IMR-90 (cell line): ENCODE results near the gene CCL23. TPM values are rescaled to one million over a fixed set of nuclear protein-coding genes. Genes with fewer than 3 reads are reported as not detected.

Experiments
- ATAC-seq: fragments of 200-7000 bp; cut with Tn5 transposase; 2 replicates; pipeline ENCODE4 v1.9.1; 2020; ENCODE audit warnings: low read depth, mild to moderate bottlenecking, moderate library complexity
- BruUV-seq: library from RNA; stranded (reverse); fragments of 400-500 nt; replicated peaks from 2 replicates; lab custom pipeline; 2021; lab: Mats Ljungman, UMichigan
- CTCF ChIA-PET: fragments of 300-600 bp; formaldehyde crosslinking; extraction: SDS; loops from one replicate; lab custom pipeline; 2021; ENCODE audit warnings: antibody characterized with exemption; lab: Yijun Ruan, JAX
- POLR2A ChIA-PET: fragments of 300-600 bp; sonication (Branson Sonifier 250); formaldehyde crosslinking; loops from one replicate; lab custom pipeline; 2022; ENCODE audit warnings: antibody characterized with exemption; ENCODE audit not compliant: unreplicated experiment; lab: Charles Lee
- DNase-seq: peaks from one replicate; pipeline ENCODE4 v3.0.0; 2013
- H2AFZ ChIP-seq: replicated peaks from 2 replicates; pipeline ENCODE3; 2013; ENCODE audit warnings: low read length, mild to moderate bottlenecking; ENCODE audit not compliant: poor library complexity
- H2AK5ac ChIP-seq: 2 replicates; pipeline ENCODE4 v1.6.1; 2013; ENCODE audit warnings: low read depth, low read length, inconsistent platforms
- H2AK9ac ChIP-seq: replicated peaks from 2 replicates; pipeline ENCODE3; 2013; ENCODE audit warnings: mild to moderate bottlenecking, low read depth, low read length, moderate library complexity; ENCODE audit not compliant: poor library complexity
- H2BK120ac ChIP-seq: 2 replicates; pipeline ENCODE4 v1.6.1; 2013; ENCODE audit warnings: low read depth, low read length, inconsistent platforms
- H2BK15ac ChIP-seq: 3 replicates; pipeline ENCODE4 v1.6.1; 2013; ENCODE audit warnings: low read depth, low read length, inconsistent platforms
- H2BK20ac ChIP-seq: 2 replicates; pipeline ENCODE4 v1.6.1; 2013; ENCODE audit warnings: low read depth, mild to moderate bottlenecking, inconsistent platforms, low read length, moderate library complexity
- H2BK5ac ChIP-seq: 2 replicates; pipeline ENCODE4 v1.6.1; 2013; ENCODE audit warnings: mild to moderate bottlenecking, low read depth, low read length, inconsistent platforms; ENCODE audit not compliant: poor library complexity, severe bottlenecking
- H3K14ac ChIP-seq: replicated peaks from 2 replicates; pipeline ENCODE4 v1.6.1; 2013; ENCODE audit warnings: low read depth, low read length, inconsistent platforms
- H3K18ac ChIP-seq: 2 replicates; pipeline ENCODE4 v1.6.1; 2013; ENCODE audit warnings: low read depth, low read length, control low read depth
- H3K23ac ChIP-seq: 2 replicates; pipeline ENCODE4 v1.6.1; 2013; ENCODE audit warnings: low read depth, low read length, inconsistent platforms
- H3K27ac ChIP-seq: 2 replicates; pipeline ENCODE4 v1.5.1; 2013; ENCODE audit warnings: mild to moderate bottlenecking, control low read depth, low read length; ENCODE audit not compliant: insufficient read depth
- H3K27me3 ChIP-seq: 2 replicates; pipeline ENCODE4 v1.6.1; 2013; ENCODE audit warnings: low read length; ENCODE audit not compliant: control insufficient read depth, insufficient read depth
- H3K36me3 ChIP-seq: 2 replicates; pipeline ENCODE4 v1.6.1; 2013; ENCODE audit warnings: low read length, mixed read lengths; ENCODE audit not compliant: control insufficient read depth, insufficient read depth
- H3K4ac ChIP-seq: 2 replicates; pipeline ENCODE4 v1.6.1; 2013; ENCODE audit warnings: low read depth, low read length, inconsistent platforms
- H3K4me1 ChIP-seq: 2 replicates; pipeline ENCODE4 v1.6.1; 2013; ENCODE audit warnings: low read length, mixed read lengths; ENCODE audit not compliant: control insufficient read depth, insufficient read depth
- H3K4me2 ChIP-seq: 2 replicates; pipeline ENCODE4 v1.6.1; 2013; ENCODE audit warnings: low read depth, mild to moderate bottlenecking, control low read depth, low read length, moderate library complexity
- H3K4me3 ChIP-seq: 2 replicates; pipeline ENCODE4 v1.5.1; 2013; ENCODE audit warnings: low read depth, mild to moderate bottlenecking, control low read depth, low read length, moderate library complexity; ENCODE audit not compliant: insufficient read depth
- H3K56ac ChIP-seq: 2 replicates; pipeline ENCODE4 v1.6.1; 2013; ENCODE audit warnings: low read length, inconsistent platforms; ENCODE audit not compliant: insufficient read depth; ENCODE audit errors: extremely low read depth
- H3K79me1 ChIP-seq, 2 experiments: 2 replicates each; pipeline ENCODE4 v1.6.1; 2013; ENCODE audit warnings: low read length in 2 of 2, inconsistent platforms in 1 of 2, low read depth in 1 of 2
- H3K9ac ChIP-seq: 2 replicates; pipeline ENCODE4 v1.6.1; 2013; ENCODE audit warnings: low read depth, low read length, control low read depth
- H3K9me1 ChIP-seq: 2 replicates; pipeline ENCODE4 v1.6.1; 2013; ENCODE audit warnings: low read length, inconsistent platforms; ENCODE audit not compliant: insufficient read depth
- H3K9me3 ChIP-seq: 2 replicates; pipeline ENCODE4 v1.6.1; 2013; ENCODE audit warnings: low read length; ENCODE audit not compliant: control insufficient read depth, insufficient read depth
- H4K20me1 ChIP-seq: 2 replicates; pipeline ENCODE4 v1.6.1; 2013; ENCODE audit warnings: low read length, inconsistent platforms; ENCODE audit not compliant: insufficient read depth
- H4K5ac ChIP-seq: 2 replicates; pipeline ENCODE4 v1.6.1; 2013; ENCODE audit warnings: mild to moderate bottlenecking, low read depth, low read length, control low read depth
- H4K8ac ChIP-seq, 2 experiments: 2 replicates each; pipeline ENCODE4 v1.6.1; 2013; ENCODE audit warnings: low read depth in 2 of 2, low read length in 2 of 2, control low read depth in 1 of 2, inconsistent platforms in 1 of 2
- H4K91ac ChIP-seq: 2 replicates; pipeline ENCODE4 v1.6.1; 2013; ENCODE audit warnings: low read depth, low read length, inconsistent platforms; ENCODE audit not compliant: insufficient read depth
- BHLHE40 ChIP-seq: fragments of 150-350 bp; IDR thresholded peaks from 2 replicates; pipeline ENCODE4 v1.6.1; 2016; ENCODE audit warnings: mild to moderate bottlenecking, low read depth, low read length
- CEBPB ChIP-seq: IDR thresholded peaks from 2 replicates; pipeline ENCODE4 v1.6.1; 2012; ENCODE audit warnings: low read depth, low read length, improper control_type of control experiment
- CHD1 ChIP-seq: IDR thresholded peaks from 2 replicates; pipeline ENCODE4 v1.6.1; 2012; ENCODE audit warnings: low read depth, low read length, improper control_type of control experiment
- CTCF ChIP-seq: conservative IDR thresholded peaks from 2 replicates; pipeline ENCODE4 v1.5.1; 2012; ENCODE audit warnings: mild to moderate bottlenecking, low read depth, low read length, improper control_type of control experiment
- ELK1 ChIP-seq: fragments of 150-350 bp; IDR thresholded peaks from 2 replicates; pipeline ENCODE4 v1.6.1; 2016; ENCODE audit warnings: low read depth, mild to moderate bottlenecking, low read length, moderate library complexity, borderline replicate concordance
- MAFK ChIP-seq: IDR thresholded peaks from 2 replicates; pipeline ENCODE4 v1.6.1; 2012; ENCODE audit warnings: low read depth, low read length, improper control_type of control experiment
- MAZ ChIP-seq: IDR thresholded peaks from 2 replicates; pipeline ENCODE4 v1.6.1; 2012; ENCODE audit warnings: low read depth, mild to moderate bottlenecking, low read length, improper control_type of control experiment, moderate library complexity, borderline replicate concordance
- MXI1 ChIP-seq: IDR thresholded peaks from 2 replicates; pipeline ENCODE4 v1.6.1; 2012; ENCODE audit warnings: low read depth, mild to moderate bottlenecking, low read length, moderate library complexity, borderline replicate concordance
- POLR2A ChIP-seq: IDR thresholded peaks from 2 replicates; pipeline ENCODE4 v1.6.1; 2012; ENCODE audit warnings: mild to moderate bottlenecking, low read depth, low read length
- USF2 ChIP-seq: fragments of 150-350 bp; IDR thresholded peaks from 2 replicates; pipeline ENCODE4 v1.6.1; 2017; ENCODE audit warnings: mild to moderate bottlenecking, antibody characterized with exemption, low read length, low read depth
- WGBS, 2 experiments: methylation state at CpG; one replicate each; pipeline versions ENCODE4 v1.1.5 to v1.1.7; 2013; ENCODE audit warnings: missing lambda C conversion rate in 2 of 2; ENCODE audit not compliant: insufficient read length in 1 of 2; ENCODE audit errors: extremely low coverage in 2 of 2; 5-methylcytosine and 5-hydroxymethylcytosine counted together
- dilution Hi-C: fragments of 300-500 bp; cut with HindIII; formaldehyde crosslinking; loops from one replicate; pipeline ENCODE4 v1.14.3; 2018; ENCODE audit warnings: low sequenced_read_pairs; ENCODE audit not compliant: unreplicated experiment
- in situ Hi-C: fragments of 300-500 bp; cut with MboI; formaldehyde crosslinking; loops from 3 replicates; pipeline ENCODE4 v1.14.3; 2019; ENCODE audit warnings: low sequenced_read_pairs, inconsistent platforms, mixed read lengths
- intact Hi-C: fragments of 100-400 bp; cut with micrococcal nuclease; formaldehyde crosslinking; loops from 2 replicates; pipeline ENCODE4 v1.10.0; 2022
- polyA plus RNA-seq, 3 experiments: library from polyadenylated mRNA; depleted of rRNA; stranded (reverse); fragments of >200 nt; gene quantifications; 2 replicates each; pipeline ENCODE4 v1.2.3, GENCODE V29; 2012; ENCODE audit warnings: low replicate concordance in 1 of 3
- total RNA-seq: library from RNA; depleted of rRNA; stranded (reverse); fragments of >200 nt; gene quantifications from 2 replicates; pipeline ENCODE4 v1.2.3, GENCODE V29; 2012

CCL23 gene
- total and polyA plus RNA-seq, 2 of the 4 experiments (the other 2 are of a cell fraction): not detected

DNA sequence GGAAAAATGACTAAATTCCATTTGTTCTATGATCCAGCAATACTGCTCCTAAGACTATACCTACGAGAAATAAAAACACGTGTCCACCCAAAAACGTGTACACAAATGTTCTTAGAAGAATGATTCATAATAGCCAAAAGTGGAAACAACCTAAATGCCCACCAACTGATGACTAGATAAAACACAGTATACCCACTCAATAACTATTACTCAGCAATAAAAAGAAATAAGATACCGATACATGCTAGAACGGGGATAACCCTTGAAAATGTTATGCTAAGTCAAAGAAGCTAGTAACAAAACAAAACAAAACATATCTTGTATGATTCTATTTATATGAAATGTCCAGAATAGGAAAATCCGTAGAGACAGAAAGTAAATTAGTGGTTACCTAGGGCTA is 54.1 kb downstream of the CCL23 start:
- dilution Hi-C loops (no loop called here), intact Hi-C loops (no loop called here), in situ Hi-C loops (no loop called here)
- Histone ChIP-seq H3K4me3 (no peak overlapping the region), H2BK5ac (no peak overlapping the region), H3K9me1 (no peaks in the 10 kb centered on the region), H3K4ac (no peak overlapping the region), H2BK20ac (no peak overlapping the region), H3K9me3 (no peaks in the 10 kb centered on the region), H3K56ac (no peak overlapping the region), H3K36me3 (no peaks in the 10 kb centered on the region), H3K14ac (no peak overlapping the region), H2AK9ac (no peak overlapping the region), H2BK120ac (no peak overlapping the region), H2AK5ac (no peak overlapping the region), H3K27ac (no peak overlapping the region), H3K18ac (no peak overlapping the region), H4K5ac (no peak overlapping the region), H3K9ac (no peak overlapping the region), H4K20me1 (no peaks in the 10 kb centered on the region), H4K8ac (no peak overlapping the region), H3K79me1 (no peaks in the 10 kb centered on the region), H3K27me3 (peaks cover 2% of the 10 kb centered on the region; the same call in 1 of the 2 replicates), H2BK15ac (no peak overlapping the region), H4K91ac (no peak overlapping the region), H2AFZ (no peak overlapping the region), H3K23ac (no peak overlapping the region), H3K4me2 (no peak overlapping the region), H3K4me1 (no peaks in the 10 kb centered on the region)
- WGBS, 2 experiments: 40% methylated on average over 1 of the region's 6 CpGs; no CpG with 5 or more reads in 1 of the 2 experiments
- TF ChIP-seq MAZ (no peak), MXI1 (no peak), CEBPB (no peak), MAFK (no peak), ELK1 (no peak), CTCF (no peak), CHD1 (no peak), BHLHE40 (no peak), USF2 (no peak), POLR2A (no peak)
- no peak for DNase-seq
- CTCF ChIA-PET: no interaction called here
- POLR2A ChIA-PET: no interaction called here
- BruUV-seq: no TSS peak
- ATAC-seq: no peak
